Stimulated activated CD8-positive, alpha-beta memory T cell treated with anti-CD3 and anti-CD28 coated beads, Interleukin-15, amount 100 ng/mL, for 48 hours (primary cell): ENCODE data around the gene PRR30.
A peak's percentile ranks its signal among the peaks of the same experiment; 100 is the strongest.
"Not testable (repeated sequence)": the region's sequence is repeated elsewhere in the genome, so short reads cannot be mapped to it uniquely, and the experiment has no call there.

Experiments
- DNase-seq, 2 donors: peaks; one replicate each; pipeline ENCODE4 v3.0.0-alpha.2; 2020; ENCODE audit warnings: low read depth in 2 of 2

Gene PRR30

GRCh38 chr2:27128668-27129571 is 10.3 kb downstream of the PRR30 start:
- no peak for DNase-seq

GRCh38 chr2:27127883-27128667 is 11.1 kb downstream of the PRR30 start:
- DNase-seq: no peak

GRCh38 chr2:27126252-27126710 is 12.9 kb downstream of the PRR30 start:
- no peak for DNase-seq

GRCh38 chr2:27125104-27125503 is 14.1 kb downstream of the PRR30 start:
- DNase-seq: no peak

- peak; percentile 25 to 49 for DNase-seq
Measured at GRCh38 chr2:27123302-27124150, 15.7 kb downstream of the PRR30 start, which contains the start of gene ABHD1. Gene ABHD1, plus strand, starts transcription at chr2:27123815. Its CDS starts 134 bp downstream, at chr2:27123949.

GRCh38 chr2:27122791-27123190 is 16.4 kb downstream of the PRR30 start:
- DNase-seq: no peak

- no peak for DNase-seq
Measured at GRCh38 chr2:27121906-27122305, 17.3 kb downstream of the PRR30 start.

GRCh38 chr2:27119330-27119670 is 19.9 kb downstream of the PRR30 start:
- DNase-seq: not testable (repeated sequence)

- DNase-seq: no peak
Measured at GRCh38 chr2:27118525-27119329, 20.5 kb downstream of the PRR30 start, which contains the start of gene CGREF1. Gene CGREF1, minus strand, starts transcription at chr2:27119128. Its CDS starts 14,762 bp downstream, at chr2:27104366.

GRCh38 chr2:27117995-27118524 is 21.1 kb downstream of the PRR30 start:
- no peak for DNase-seq

- no peak for DNase-seq
Measured at GRCh38 chr2:27115519-27115918, 23.7 kb downstream of the PRR30 start.

- DNase-seq: not testable (repeated sequence)
Measured at GRCh38 chr2:27111392-27112078, 27.7 kb downstream of the PRR30 start.

- DNase-seq: not testable (repeated sequence)
Measured at GRCh38 chr2:27110603-27111352, 28.4 kb downstream of the PRR30 start.

GRCh38 chr2:27109083-27109482 is 30.1 kb downstream of the PRR30 start:
- no peak for DNase-seq

- no peak for DNase-seq
Measured at GRCh38 chr2:27108221-27108620, 31.0 kb downstream of the PRR30 start.

GRCh38 chr2:27105981-27106380 is 33.2 kb downstream of the PRR30 start:
- no peak for DNase-seq

GRCh38 chr2:27102329-27102728 is 36.9 kb downstream of the PRR30 start:
- no peak for DNase-seq

GRCh38 chr2:27100036-27100435 is 39.2 kb downstream of the PRR30 start:
- DNase-seq: no peak

- no peak for DNase-seq
Measured at GRCh38 chr2:27099334-27099955, 39.8 kb downstream of the PRR30 start.
